HepG2 (cell line): ENCODE data around the gene ZMIZ1. TPM values are rescaled to one million over a fixed set of nuclear protein-coding genes. Genes with fewer than 3 reads are reported as not detected.

Experiments
- HNRNPL ChIP-seq: fragments of 200-400 bp; formaldehyde crosslinking; IDR thresholded peaks from 2 replicates; pipeline ENCODE4 v1.6.1; 2017; ENCODE audit warnings: mild to moderate bottlenecking, low read depth, low read length
- JUND ChIP-seq: sonication (generic); formaldehyde crosslinking; IDR thresholded peaks from 2 replicates; pipeline ENCODE4 v1.8.0; 2022; ENCODE audit warnings: mild to moderate bottlenecking, missing genetic modification reagents
- MATR3 ChIP-seq: sonication (generic); formaldehyde crosslinking; IDR thresholded peaks from 2 replicates; pipeline ENCODE4 v1.4.0; 2020; ENCODE audit warnings: missing genetic modification reagents
- NFE2L1 ChIP-seq: sonication (generic); formaldehyde crosslinking; IDR thresholded peaks from 2 replicates; pipeline ENCODE4 v1.4.0; 2020; ENCODE audit warnings: missing genetic modification reagents, mild to moderate bottlenecking, borderline replicate concordance
- PCBP1 ChIP-seq: fragments of 200-400 bp; formaldehyde crosslinking; IDR thresholded peaks from 2 replicates; pipeline ENCODE4 v1.6.1; 2017; ENCODE audit warnings: mild to moderate bottlenecking, low read depth, low read length, borderline replicate concordance
- STAG1 ChIP-seq: sonication (generic); formaldehyde crosslinking; IDR thresholded peaks from 2 replicates; pipeline ENCODE4 v1.4.0; 2020; ENCODE audit warnings: missing genetic modification reagents
- ZNF160 ChIP-seq: sonication (generic); formaldehyde crosslinking; IDR thresholded peaks from 2 replicates; pipeline ENCODE4 v1.8.0; 2022; ENCODE audit warnings: mild to moderate bottlenecking, inconsistent platforms, missing genetic modification reagents
- ZNF256 ChIP-seq: sonication (generic); formaldehyde crosslinking; conservative IDR thresholded peaks from 2 replicates; pipeline ENCODE4 v1.4.0; 2020; ENCODE audit warnings: missing genetic modification reagents
- ZNF276 ChIP-seq: sonication (generic); formaldehyde crosslinking; IDR thresholded peaks from 2 replicates; pipeline ENCODE4 v1.4.0; 2020; ENCODE audit warnings: mild to moderate bottlenecking, low read depth, missing genetic modification reagents
- ZNF280B ChIP-seq: sonication (generic); formaldehyde crosslinking; IDR thresholded peaks from 2 replicates; pipeline ENCODE4 v1.5.0; 2020; ENCODE audit warnings: missing genetic modification reagents, mild to moderate bottlenecking, borderline replicate concordance
- ZNF44 ChIP-seq: sonication (generic); formaldehyde crosslinking; IDR thresholded peaks from 2 replicates; pipeline ENCODE4 v1.5.1; 2020; ENCODE audit warnings: mild to moderate bottlenecking, missing genetic modification reagents
- ZNF766 ChIP-seq: sonication (generic); formaldehyde crosslinking; IDR thresholded peaks from 2 replicates; pipeline ENCODE4 v1.5.0; 2020; ENCODE audit warnings: missing genetic modification reagents, borderline replicate concordance
- ZNF790 ChIP-seq: sonication (generic); formaldehyde crosslinking; IDR thresholded peaks from 2 replicates; pipeline ENCODE4 v1.8.0; 2022; ENCODE audit warnings: missing genetic modification reagents, mild to moderate bottlenecking, borderline replicate concordance
- polyA plus RNA-seq, 8 experiments: library from polyadenylated mRNA; depleted of rRNA in 3 of 8; stranded (reverse) in 7 of 8; unstranded in 1 of 8; fragments of >200 nt; fragmentation: Illumina TruSeq in 4 of 8; extraction: Trizol in 4 of 8; gene quantifications; 2 replicates each; pipeline versions ENCODE4 v1.2.1 to v1.2.3, GENCODE V29; 2011 to 2016; ENCODE audit warnings: low read depth in 4 of 8, missing spikeins in 1 of 8, mixed read lengths in 1 of 8; ENCODE audit not compliant: insufficient read depth in 1 of 8
- total RNA-seq, 5 experiments: library from RNA; depleted of rRNA; stranded (reverse); fragments of >200 nt; fragmentation: Illumina TruSeq; extraction: Trizol; gene quantifications; 2 replicates each; pipeline ENCODE4 v1.2.3, GENCODE V29; 2016; ENCODE audit warnings: low read depth in 1 of 5
- TF ChIP-seq, protein P1 (sequence below): sonication (generic); formaldehyde crosslinking; IDR thresholded peaks from 2 replicates; pipeline ENCODE4 v1.8.1; 2023; ENCODE audit warnings: missing genetic modification reagents, inconsistent platforms, borderline replicate concordance

Gene ZMIZ1
- total and polyA plus RNA-seq, 2 of the 13 experiments (the other 11 are each of a cell fraction or from before 2014, with no cell fraction given), result 5.3 to 10.2 TPM

- TF ChIP-seq ZNF280B (CRISPR knock-in tag) (no peak), STAG1 (CRISPR knock-in tag) (peak; percentile 54; the same call in 1 of the 2 replicates), JUND (CRISPR knock-in tag) (no peak), PCBP1 (no peak), HNRNPL (no peak), ZNF256 (CRISPR knock-in tag) (no peak), ZNF44 (no peak), ZNF160 (CRISPR knock-in tag) (peak; percentile 61), ZNF790 (CRISPR knock-in tag) (no peak), MATR3 (CRISPR knock-in tag) (no peak), ZNF766 (CRISPR knock-in tag) (peak; percentile 71; the same call in 1 of the 2 replicates), NFE2L1 (CRISPR knock-in tag) (no peak), ZNF276 (CRISPR knock-in tag) (no peak)
- TF ChIP-seq, protein P1, sequence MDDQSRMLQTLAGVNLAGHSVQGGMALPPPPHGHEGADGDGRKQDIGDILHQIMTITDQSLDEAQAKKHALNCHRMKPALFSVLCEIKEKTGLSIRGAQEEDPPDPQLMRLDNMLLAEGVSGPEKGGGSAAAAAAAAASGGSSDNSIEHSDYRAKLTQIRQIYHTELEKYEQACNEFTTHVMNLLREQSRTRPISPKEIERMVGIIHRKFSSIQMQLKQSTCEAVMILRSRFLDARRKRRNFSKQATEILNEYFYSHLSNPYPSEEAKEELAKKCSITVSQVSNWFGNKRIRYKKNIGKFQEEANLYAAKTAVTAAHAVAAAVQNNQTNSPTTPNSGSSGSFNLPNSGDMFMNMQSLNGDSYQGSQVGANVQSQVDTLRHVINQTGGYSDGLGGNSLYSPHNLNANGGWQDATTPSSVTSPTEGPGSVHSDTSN (CRISPR knock-in tag), result no peak
Measured at GRCh38 chr10:79347226-79347893, 278.6 kb downstream of the ZMIZ1 start, which contains the start of gene PPIF (continued).
